C1 segment of cervical spinal cord (tissue), 14 donors: Measurements from ENCODE around the gene PCK2.
A peak's percentile ranks its signal among the peaks of the same experiment; 100 is the strongest.

ENCODE experiments used
- DNase-seq, 14 donors: peaks; one replicate each; lab custom pipeline; 2025; lab: John Stamatoyannopoulos, UW

Gene PCK2

DNA sequence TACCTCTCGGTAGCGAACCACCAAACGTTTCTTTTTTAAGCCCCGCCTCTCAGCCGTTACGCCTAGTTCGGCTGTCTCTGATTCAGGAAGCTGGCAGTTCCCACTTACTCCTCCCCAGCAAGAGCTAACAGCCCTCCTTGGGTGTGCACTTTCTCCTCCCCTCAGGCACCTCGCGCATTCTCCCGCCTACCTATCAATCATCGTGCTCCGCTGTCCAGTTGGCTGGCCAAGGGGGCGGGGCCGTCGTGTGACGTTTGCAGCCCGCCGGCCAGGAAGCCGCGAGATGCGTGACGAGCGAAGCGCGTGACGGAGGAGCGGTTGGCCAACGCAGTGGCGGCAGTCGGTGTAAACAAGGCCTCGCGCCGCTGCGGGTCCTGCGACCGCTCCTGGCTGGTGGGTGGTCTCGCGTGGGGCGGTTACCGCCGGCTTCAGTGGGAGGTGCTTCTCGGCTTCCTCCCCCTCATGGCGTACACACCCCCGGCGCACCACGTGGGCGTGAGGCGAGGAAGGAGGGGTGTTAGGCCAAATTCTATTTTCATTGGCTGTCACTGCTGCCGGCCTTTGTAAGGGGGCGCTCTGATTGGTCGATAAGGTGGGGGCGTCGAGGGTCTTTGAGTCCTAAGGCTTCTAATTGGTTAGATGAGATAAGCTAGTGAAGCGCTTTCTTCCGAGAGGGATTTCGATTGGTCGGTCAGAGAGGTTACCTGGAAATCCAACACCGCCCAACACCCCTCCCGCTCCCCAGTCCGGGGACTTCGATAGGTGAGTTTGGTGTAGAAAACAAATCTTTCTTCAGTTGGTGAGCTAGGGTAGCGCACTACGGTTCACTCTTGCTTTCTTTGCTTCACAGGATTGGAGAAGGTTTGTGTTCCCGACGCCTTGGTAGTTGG lies 20.7 kb downstream of the PCK2 start, which contains the start of the genes DCAF11 and NRL:
Gene DCAF11 (plus strand): TSS at position 246 of the 890 bp plus-strand sequence. CDS start 818 bp downstream, outside the sequence.
Gene NRL (minus strand): TSS at position 418 of the 890 bp plus-strand sequence. CDS start 32,101 bp downstream, outside the sequence.
- DNase-seq = peak; percentile 96 to 100 (median 100)

- DNase-seq = peak in 1 of 14 donors; percentile 37
Measured at GRCh38 chr14:24115422-24116127, 21.5 kb downstream of the PCK2 start.

GRCh38 chr14:24116128-24116814 lies 22.2 kb downstream of the PCK2 start:
- no peak for DNase-seq

DNA sequence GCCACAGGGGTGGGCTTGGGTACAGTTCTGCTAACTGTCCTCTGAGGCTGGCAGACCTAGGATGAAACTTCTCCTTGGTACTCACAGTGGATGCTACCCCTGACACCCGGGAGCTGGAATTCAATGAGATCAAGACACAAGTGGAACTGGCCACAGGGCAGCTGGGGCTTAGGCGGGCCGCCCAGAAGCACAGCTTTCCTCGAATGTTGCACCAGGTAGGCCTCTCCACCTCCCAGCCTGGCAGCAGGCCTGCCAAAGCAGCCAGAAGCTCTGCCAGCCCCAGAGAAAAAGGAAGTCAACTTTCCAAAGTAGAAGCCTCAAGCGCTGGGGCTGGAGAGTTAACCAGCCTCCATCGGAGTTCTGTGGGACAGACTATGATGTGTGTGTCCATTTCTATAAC lies 23.1 kb downstream of the PCK2 start:
- no peak for DNase-seq

DNA sequence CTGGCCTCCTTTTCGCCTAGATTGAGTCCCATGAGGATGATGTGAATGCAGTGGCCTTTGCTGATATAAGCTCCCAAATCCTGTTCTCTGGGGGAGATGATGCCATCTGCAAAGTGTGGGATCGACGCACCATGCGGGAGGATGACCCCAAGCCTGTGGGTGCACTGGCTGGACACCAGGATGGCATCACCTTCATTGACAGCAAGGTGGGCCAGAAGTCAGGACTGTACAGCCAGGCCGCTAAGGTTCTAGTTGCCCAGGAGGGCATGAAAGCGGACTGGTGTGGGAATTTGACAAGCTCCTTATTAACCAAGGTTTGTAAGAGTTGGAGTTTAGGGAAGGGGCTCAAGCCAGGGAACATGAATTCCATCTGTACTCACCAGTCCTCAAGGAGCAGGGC lies 25.6 kb downstream of the PCK2 start:
- DNase-seq = no peak

- DNase-seq = no peak
Measured at GRCh38 chr14:24121210-24121609, 27.1 kb downstream of the PCK2 start.

- DNase-seq = no peak
Measured at GRCh38 chr14:24122416-24122815, 28.3 kb downstream of the PCK2 start.

DNA sequence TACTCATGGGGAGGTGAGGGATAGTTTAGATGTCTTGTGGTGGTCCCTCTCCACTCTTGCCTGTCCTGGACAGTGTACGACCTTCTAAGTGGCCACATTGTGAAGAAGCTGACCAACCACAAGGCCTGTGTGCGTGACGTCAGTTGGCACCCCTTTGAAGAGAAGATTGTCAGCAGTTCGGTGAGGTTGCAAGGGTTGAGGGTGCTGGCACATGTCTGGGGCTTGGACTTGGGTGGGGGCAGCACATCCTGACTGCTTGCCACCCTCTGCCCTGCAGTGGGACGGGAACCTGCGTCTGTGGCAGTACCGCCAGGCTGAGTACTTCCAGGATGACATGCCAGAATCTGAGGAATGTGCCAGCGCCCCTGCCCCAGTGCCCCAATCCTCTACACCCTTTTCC lies 28.8 kb downstream of the PCK2 start:
- DNase-seq = no peak

DNA sequence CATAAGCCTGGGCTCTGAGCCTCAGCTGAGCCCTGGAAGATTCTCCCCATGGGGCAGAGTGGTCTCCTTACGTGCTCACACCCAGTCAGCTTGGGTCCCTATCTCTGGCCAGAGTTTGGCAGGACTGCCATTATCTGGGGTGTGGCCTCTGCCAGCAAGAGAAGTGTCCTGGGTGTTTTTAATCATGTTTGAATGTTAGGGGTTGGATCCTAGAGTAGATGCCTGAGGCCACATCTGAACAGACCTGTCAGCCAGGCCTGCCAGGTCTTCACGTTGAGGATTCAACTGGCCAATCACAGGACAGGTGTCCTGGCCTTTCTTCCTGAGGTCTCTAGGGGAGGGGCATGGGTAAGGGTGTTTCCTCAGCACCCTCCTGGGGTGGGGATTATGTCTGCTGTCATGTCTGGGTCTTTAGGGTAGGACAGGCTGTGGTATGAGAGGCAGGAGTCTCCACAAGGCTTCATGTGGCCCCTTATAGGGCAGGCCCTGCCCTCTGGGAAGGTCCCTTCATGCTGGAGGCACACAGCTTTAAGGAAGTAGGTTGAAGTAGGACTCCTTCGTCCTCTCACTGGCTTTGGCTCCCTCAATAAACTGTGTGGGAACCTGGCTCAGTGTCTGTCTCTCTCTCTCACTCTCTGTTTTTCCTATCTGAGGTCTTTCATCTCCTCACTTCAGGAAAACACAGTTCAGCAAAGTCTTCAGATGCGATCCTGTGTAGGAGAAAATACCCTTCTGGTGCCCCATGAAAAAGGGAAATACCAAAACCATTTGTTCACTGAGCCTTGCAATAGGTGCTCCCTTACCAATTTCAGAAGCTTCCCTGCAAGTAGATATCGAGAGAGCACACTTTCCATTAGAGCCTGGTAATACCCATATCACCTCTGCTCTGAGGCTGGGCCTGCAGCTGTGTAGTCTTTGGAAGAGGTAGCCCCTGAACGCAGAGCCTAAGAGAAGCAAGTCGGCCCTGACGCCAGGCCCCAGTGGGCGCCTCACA lies 29.6 kb downstream of the PCK2 start:
- DNase-seq = no peak

DNA sequence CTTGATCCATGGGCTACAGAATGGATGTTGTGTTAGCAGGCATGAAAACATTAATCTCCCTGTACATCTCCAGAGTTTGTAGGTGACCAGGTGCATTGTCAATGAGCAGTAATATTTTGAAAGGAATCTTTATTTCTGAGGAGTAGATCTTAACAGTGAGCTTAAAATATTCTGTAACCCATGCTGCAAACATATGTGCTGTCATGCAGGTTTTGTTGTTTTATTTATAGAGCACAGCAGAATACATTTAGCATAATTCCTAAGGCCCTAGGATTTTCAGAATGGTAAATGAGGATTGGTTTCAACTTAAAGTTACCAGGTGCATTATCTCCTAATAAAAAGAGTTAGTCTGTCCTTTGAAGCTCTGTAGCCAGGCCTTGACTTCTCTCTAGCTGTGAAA lies 32.8 kb downstream of the PCK2 start:
- DNase-seq = no peak

- no peak for DNase-seq
Measured at GRCh38 chr14:24127673-24128072, 33.6 kb downstream of the PCK2 start.

GRCh38 chr14:24129410-24129998 lies 35.4 kb downstream of the PCK2 start:
- DNase-seq = no peak

- no peak for DNase-seq
Measured at GRCh38 chr14:24130380-24130716, 36.2 kb downstream of the PCK2 start, which contains the start of gene FITM1. Gene FITM1 (plus strand): TSS chr14:24130659. CDS start chr14:24131564, 905 bp downstream.

DNA sequence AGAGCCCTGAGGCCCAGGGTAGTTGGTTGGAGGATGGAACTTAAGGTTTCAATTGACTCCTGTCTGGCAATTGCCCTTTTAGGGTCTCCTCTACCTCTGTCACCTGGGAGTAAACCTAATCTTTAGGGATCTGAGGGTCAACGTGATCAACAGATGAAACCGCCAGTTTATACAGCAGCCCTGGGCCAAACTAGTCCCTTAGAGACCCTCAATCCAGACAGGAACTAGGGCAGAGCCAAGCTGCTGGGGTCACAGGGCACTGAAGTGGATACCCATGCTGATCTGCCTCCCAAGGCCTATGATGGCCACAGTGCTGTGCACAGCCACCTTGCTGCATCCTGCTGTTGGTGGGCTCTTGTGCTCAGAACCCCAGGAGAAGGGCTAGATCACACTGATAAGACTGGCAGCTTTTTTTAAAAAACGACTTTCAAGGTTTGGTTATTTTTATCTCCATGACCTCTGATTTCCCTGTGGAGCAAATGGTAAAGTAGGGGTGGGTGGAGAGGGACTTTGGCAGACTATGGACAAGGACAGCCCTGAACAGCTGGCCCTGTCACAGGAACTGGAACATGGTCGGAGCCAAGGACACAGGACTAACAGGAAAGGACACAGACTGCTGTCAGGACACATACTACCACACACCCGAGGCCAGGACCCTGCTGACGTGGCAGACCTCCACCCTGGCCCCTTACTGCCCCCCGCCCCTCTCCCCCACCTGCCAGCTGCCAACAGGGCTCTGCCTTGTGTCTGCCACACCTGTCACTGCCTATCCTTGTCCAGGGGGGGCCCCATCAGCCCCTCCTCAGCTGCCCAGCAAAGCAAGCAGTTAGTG lies 36.8 kb downstream of the PCK2 start:
- no peak for DNase-seq

DNA sequence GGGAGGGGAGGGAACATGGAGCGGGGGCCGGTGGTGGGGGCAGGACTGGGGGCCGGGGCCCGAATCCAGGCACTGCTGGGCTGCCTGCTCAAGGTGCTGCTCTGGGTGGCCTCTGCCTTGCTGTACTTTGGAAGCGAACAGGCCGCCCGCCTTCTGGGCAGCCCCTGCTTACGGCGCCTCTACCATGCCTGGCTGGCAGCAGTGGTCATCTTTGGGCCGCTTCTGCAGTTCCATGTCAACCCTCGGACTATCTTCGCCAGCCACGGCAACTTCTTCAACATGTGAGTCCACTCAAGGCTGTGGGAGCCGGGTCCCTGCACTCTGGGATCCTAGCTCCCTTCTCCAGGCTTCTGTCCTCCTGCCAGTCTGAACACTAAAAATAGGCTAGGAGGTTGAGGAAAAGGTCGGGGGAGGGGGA lies 37.4 kb downstream of the PCK2 start:
- DNase-seq = no peak

- DNase-seq = no peak
Measured at GRCh38 chr14:24132061-24132685, 38.1 kb downstream of the PCK2 start.

DNA sequence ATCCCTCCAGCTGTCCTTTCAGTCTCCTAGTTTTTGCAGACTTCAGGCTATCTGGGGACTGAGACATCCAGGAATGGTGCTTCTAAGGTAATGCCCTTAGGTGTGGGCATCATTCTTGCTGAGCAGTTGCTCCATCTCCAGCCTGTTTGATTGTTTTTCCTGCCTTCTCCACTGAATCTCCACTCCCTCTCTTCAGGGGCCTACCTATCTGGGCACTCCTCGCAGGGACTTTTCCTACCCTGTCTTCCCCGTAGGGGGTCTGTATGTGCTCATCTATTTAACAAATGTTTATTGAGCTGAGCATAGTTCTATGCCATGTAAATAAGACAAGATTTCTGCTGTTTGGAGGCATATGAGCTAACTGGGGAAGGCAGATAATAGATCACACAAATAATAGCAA lies 38.9 kb downstream of the PCK2 start:
- no peak for DNase-seq

DNA sequence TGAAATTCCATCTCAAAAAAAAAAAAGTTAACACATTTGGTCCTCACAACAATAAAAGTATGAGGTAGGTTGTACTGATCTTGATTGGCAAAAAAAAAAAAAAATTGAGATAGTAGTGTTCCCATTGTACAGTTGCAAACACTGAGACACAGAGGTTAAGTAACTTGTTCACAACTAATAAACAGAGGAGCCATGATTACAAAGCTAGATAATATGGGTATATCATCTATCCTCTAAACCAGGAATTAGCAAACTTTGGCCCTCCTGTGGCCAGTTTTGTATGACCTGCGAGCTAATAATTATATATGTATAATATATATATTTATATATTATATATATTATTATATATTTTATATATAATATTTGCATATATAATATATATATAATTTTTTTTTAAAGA lies 39.6 kb downstream of the PCK2 start:
- no peak for DNase-seq

- DNase-seq = no peak
Measured at GRCh38 chr14:24135584-24135833, 41.4 kb downstream of the PCK2 start.
